Esophagus muscularis mucosa (tissue), 4 donors: ENCODE results near the gene KASH5. TPM values are rescaled to one million over a fixed set of nuclear protein-coding genes. Genes with fewer than 3 reads are reported as not detected.

Experiments used
- DNase-seq: peaks from one replicate; pipeline ENCODE4 v3.0.0-alpha.2; 2017; ENCODE audit errors: extremely low spot score
- H3K27ac ChIP-seq, 4 donors: fragments of 200-600 bp; sonication (generic); replicated peaks in 1 of 4; 1 replicate in 3 of 4; 2 replicates in 1 of 4; pipeline ENCODE4 v1.5.1; 2016 to 2019; ENCODE audit warnings: mild to moderate bottlenecking in 1 of 4
- H3K27me3 ChIP-seq, 4 donors: fragments of 200-600 bp; sonication (generic); one replicate each; pipeline versions ENCODE4 v1.5.1 to v1.6.0; 2016 to 2019
- H3K36me3 ChIP-seq, 4 donors: fragments of 200-600 bp; sonication (generic); one replicate each; pipeline ENCODE4 v1.5.1; 2016 to 2019
- H3K4me1 ChIP-seq, 4 donors: fragments of 200-600 bp; sonication (generic); one replicate each; pipeline ENCODE4 v1.5.1; 2016 to 2019
- H3K4me3 ChIP-seq, 4 donors: fragments of 200-600 bp; sonication (generic); 1 replicate in 2 of 4; 2 replicates in 2 of 4; pipeline ENCODE4 v1.5.1; 2016 to 2019; ENCODE audit warnings: mild to moderate bottlenecking in 4 of 4, moderate library complexity in 1 of 4
- H3K9me3 ChIP-seq, 4 donors: fragments of 200-600 bp; sonication (generic); 1 replicate in 3 of 4; 2 replicates in 1 of 4; pipeline ENCODE4 v1.5.1; 2016 to 2019
- EP300 ChIP-seq: sonication (generic); formaldehyde crosslinking; IDR thresholded peaks from one replicate; pipeline ENCODE4 v1.6.1; 2017; ENCODE audit warnings: antibody characterized with exemption
- POLR2A ChIP-seq: fragments of 450-650 bp; IDR thresholded peaks from one replicate; pipeline ENCODE4 v1.6.1; 2017; ENCODE audit warnings: antibody characterized with exemption, moderate library complexity, mild to moderate bottlenecking, low read depth
- POLR2AphosphoS5 ChIP-seq, 2 donors: sonication (generic); formaldehyde crosslinking; IDR thresholded peaks; one replicate each; pipeline ENCODE4 v1.6.1; 2017; ENCODE audit warnings: antibody characterized with exemption in 2 of 2
- WGBS: methylation state at CpG from one replicate; pipeline ENCODE4 v1.1.5; 2018; 5-methylcytosine and 5-hydroxymethylcytosine counted together
- intact Hi-C: fragments of 100-400 bp; cut with DNase I; formaldehyde crosslinking; loops from one replicate; pipeline ENCODE4 v1.15.1; 2023
- total RNA-seq, 4 donors: library from RNA; depleted of rRNA; stranded (reverse); fragments of >200 nt; gene quantifications; one replicate each; pipeline versions ENCODE4 v1.1.0 to v1.2.1, GENCODE V29; 2016
- TF ChIP-seq, protein P1 (sequence below), 3 experiments: fragments of 200-600 bp in 2 of 3; fragments of 450-650 bp in 1 of 3; sonication (generic) in 2 of 3; IDR thresholded peaks; one replicate each; pipeline ENCODE4 v1.5.1; 2017 to 2019; ENCODE audit warnings: antibody characterized with exemption in 3 of 3, mild to moderate bottlenecking in 2 of 3, moderate library complexity in 1 of 3

Gene KASH5
- total RNA-seq, 4 donors from 2014 or later = not detected

DNA sequence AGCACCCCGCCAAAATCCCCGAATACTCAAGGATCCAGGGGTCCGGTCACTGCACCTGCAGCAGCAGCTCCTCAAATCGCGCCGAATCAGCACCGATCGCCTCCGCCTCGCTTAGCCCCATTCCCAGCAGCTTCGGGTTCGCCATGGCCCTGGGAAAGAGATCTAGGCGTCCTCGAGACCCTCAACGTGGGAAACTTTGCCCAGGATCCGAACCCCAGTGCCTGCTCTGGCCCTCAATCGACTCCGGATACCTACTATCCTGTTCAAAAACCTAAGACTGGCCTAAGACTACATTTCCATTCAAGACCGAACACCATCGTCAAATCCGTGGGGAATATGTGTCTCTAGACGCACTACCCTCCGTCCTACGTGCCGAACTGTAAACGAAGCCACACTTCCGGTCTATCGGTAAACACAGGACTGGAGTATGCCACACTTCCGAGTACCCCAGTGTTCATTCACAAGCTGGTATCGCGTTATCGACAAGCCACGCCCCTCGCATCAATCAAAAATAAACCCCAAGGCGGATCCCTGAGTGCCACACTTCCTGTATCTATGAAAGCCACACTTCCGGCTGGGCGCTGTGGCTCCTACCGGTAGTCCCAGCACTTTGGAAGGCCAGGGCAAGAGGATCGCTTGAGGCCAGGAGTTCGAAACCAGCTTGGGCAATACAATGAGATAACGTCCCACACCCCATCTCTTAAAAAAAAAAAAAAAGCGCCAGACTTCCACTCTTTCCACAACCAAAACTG lies 63.6 kb downstream of the KASH5 start, which contains the start of gene PIH1D1:
PIH1D1 (minus strand) TSS at position 385 of the 752 bp plus-strand sequence; CDS start at position 145, 240 bp downstream.
- H3K27ac ChIP-seq = peak within 1 kb of the TSS; percentile 92 to 97 (median 94)
- intact Hi-C loops = no loop called here
- peaks cover 13 to 60% (median 43%) of the 10 kb centered on the region in 4 donors for H3K4me1 ChIP-seq
- no peak for TF ChIP-seq EP300
- TF ChIP-seq, protein P1, sequence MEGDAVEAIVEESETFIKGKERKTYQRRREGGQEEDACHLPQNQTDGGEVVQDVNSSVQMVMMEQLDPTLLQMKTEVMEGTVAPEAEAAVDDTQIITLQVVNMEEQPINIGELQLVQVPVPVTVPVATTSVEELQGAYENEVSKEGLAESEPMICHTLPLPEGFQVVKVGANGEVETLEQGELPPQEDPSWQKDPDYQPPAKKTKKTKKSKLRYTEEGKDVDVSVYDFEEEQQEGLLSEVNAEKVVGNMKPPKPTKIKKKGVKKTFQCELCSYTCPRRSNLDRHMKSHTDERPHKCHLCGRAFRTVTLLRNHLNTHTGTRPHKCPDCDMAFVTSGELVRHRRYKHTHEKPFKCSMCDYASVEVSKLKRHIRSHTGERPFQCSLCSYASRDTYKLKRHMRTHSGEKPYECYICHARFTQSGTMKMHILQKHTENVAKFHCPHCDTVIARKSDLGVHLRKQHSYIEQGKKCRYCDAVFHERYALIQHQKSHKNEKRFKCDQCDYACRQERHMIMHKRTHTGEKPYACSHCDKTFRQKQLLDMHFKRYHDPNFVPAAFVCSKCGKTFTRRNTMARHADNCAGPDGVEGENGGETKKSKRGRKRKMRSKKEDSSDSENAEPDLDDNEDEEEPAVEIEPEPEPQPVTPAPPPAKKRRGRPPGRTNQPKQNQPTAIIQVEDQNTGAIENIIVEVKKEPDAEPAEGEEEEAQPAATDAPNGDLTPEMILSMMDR (IDR thresholded peaks at IDR 0.05) = peak; percentile 17 to 40 (median 28)
- TF ChIP-seq POLR2A = no peak
- TF ChIP-seq POLR2AphosphoS5 (IDR thresholded peaks at IDR 0.05) = peak; percentile 85 to 92
- WGBS = 1% methylated on average over 42 of the region's 42 CpGs
- H3K4me3 ChIP-seq = peak within 1 kb of the TSS; percentile 62 to 86 (median 71)
- H3K9me3 ChIP-seq = no peaks in the 10 kb centered on the region
- H3K27me3 ChIP-seq = no peaks in the 10 kb centered on the region
- peak; percentile 99 for DNase-seq
- H3K36me3 ChIP-seq = peaks cover 5 to 37% (median 24%) of the 10 kb centered on the region in 4 donors

DNA sequence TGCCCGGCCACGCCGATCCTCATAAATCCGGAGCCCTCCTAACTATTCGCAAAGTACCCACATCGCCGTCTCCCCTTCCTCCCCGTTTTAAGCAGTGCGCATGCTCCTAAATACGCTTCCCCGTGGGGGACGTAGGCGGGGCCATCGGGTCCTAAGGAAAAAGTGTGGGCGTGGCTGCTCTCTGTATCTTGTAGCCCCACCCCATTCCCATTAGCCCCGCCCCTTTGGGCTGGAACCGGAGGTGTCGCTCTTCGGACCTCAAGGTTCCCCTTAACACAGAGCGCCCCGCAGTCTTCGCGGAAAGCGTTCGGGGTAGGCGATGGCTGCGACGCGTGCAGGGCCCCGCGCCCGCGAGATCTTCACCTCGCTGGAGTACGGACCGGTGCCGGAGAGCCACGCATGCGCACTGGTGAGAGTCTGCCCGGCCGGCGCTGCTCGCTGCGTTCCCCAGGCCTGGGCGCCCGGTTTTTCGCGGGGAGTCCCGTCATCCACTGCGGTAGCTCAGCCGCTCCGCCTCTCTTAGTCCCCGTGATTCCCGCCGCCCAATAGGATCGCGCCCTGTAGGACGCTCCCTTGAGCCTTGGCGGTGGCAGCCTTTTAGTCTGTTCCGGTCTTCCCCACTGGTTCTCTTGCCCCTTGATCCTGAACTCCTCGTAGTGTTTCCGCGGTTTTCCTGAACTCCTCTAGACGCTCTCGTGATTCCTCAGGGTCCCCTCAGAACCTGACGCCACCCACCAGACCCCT lies 65.1 kb downstream of the KASH5 start, which contains the start of gene ALDH16A1:
ALDH16A1 (plus strand) TSS at position 213 of the 744 bp plus-strand sequence; CDS start at position 320, 107 bp downstream.
- Histone ChIP-seq H3K36me3 (peaks cover 5 to 26% (median 13%) of the 10 kb centered on the region in 4 donors), H3K27ac (peak within 1 kb of the TSS; percentile 92 to 97 (median 94)), H3K4me1 (peaks cover 13 to 55% (median 40%) of the 10 kb centered on the region in 4 donors), H3K4me3 (peak within 1 kb of the TSS; percentile 62 to 86 (median 71)), H3K9me3 (no peaks in the 10 kb centered on the region), H3K27me3 (no peaks in the 10 kb centered on the region)
- peak; percentile 99 for DNase-seq
- WGBS = 0% methylated on average over 33 of the region's 66 CpGs
- TF ChIP-seq, protein P1 (IDR thresholded peaks at IDR 0.05) = no peak
- TF ChIP-seq POLR2AphosphoS5 (IDR thresholded peaks at IDR 0.05) (peak; percentile 92 to 97), EP300 (no peak), POLR2A (peak; percentile 76)
- intact Hi-C loops = no loop called here

- 36% methylated on average over 10 of the region's 10 CpGs for WGBS
- peaks cover 4 to 21% (median 12%) of the 10 kb centered on the region in 4 donors for H3K36me3 ChIP-seq
- no peak for DNase-seq
- no peaks in the 10 kb centered on the region for H3K27me3 ChIP-seq
- intact Hi-C loops = no loop called here
- H3K27ac ChIP-seq = peak overlapping the region; percentile 92 to 97 (median 94)
- H3K4me3 ChIP-seq = peak overlapping the region; percentile 62 to 86 (median 71)
- H3K9me3 ChIP-seq = no peaks in the 10 kb centered on the region
- peaks cover 18 to 51% (median 43%) of the 10 kb centered on the region in 4 donors for H3K4me1 ChIP-seq
- TF ChIP-seq EP300 (no peak), POLR2A (no peak), POLR2AphosphoS5 (IDR thresholded peaks at IDR 0.05) (no peak)
- TF ChIP-seq, protein P1 (IDR thresholded peaks at IDR 0.05) = no peak
Observed at GRCh38 chr19:49453757-49454240, 65.8 kb downstream of the KASH5 start.

DNA sequence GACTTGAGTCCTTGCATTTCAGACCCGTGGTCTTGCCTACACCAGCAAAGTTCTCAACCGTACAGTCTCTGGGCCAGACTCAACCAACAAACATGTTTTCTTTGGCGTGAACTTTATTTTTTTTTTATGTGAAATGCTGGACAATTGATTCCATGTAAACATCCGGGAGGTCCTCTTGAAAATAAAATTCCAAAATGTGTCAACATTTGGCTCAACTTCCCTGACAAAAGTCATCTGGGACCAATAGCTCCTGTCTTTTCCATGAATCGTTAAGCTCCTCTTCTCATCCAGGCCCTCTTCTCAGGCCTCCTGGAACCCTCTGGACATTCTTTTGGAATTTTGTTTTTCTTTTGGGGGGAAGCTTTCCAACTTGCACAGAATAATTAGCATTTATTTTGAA lies 67.7 kb downstream of the KASH5 start:
- no peaks in the 10 kb centered on the region for H3K9me3 ChIP-seq
- intact Hi-C loops = no loop called here
- no peak overlapping the region for H3K4me3 ChIP-seq
- peak overlapping the region; percentile 39 to 78 (median 62) for H3K27ac ChIP-seq
- DNase-seq = no peak
- peaks cover 18 to 41% (median 35%) of the 10 kb centered on the region in 4 donors for H3K4me1 ChIP-seq
- no peaks in the 10 kb centered on the region for H3K27me3 ChIP-seq
- H3K36me3 ChIP-seq = peaks cover 0 to 25% (median 19%) of the 10 kb centered on the region in 4 donors
- no peak for TF ChIP-seq EP300
- no peak for TF ChIP-seq POLR2AphosphoS5 (IDR thresholded peaks at IDR 0.05)
- TF ChIP-seq POLR2A = no peak
- TF ChIP-seq, protein P1 (IDR thresholded peaks at IDR 0.05) = no peak
- 58% methylated on average over 5 of the region's 5 CpGs for WGBS
